HepG2 (cell line): ENCODE measurements around the gene NAPB. TPM values are rescaled to one million over a fixed set of nuclear protein-coding genes. Genes with fewer than 3 reads are reported as not detected.
A peak's percentile ranks its signal among the peaks of the same experiment; 100 is the strongest.

Experiments used
- MBD4 ChIP-seq: IDR thresholded peaks from 2 replicates; pipeline ENCODE4 v1.6.1; 2012; ENCODE audit warnings: low read length, inconsistent platforms, borderline replicate concordance
- MEIS2 ChIP-seq: sonication (generic); formaldehyde crosslinking; IDR thresholded peaks from 2 replicates; pipeline ENCODE4 v1.9.0; 2021; ENCODE audit warnings: mild to moderate bottlenecking, missing genetic modification reagents
- NR3C1 ChIP-seq: sonication (generic); formaldehyde crosslinking; IDR thresholded peaks from 2 replicates; pipeline ENCODE4 v1.4.0; 2020; ENCODE audit warnings: missing genetic modification reagents
- RELA ChIP-seq: sonication (generic); formaldehyde crosslinking; IDR thresholded peaks from 2 replicates; pipeline ENCODE4 v1.4.0; 2020; ENCODE audit warnings: missing genetic modification reagents
- SUZ12 ChIP-seq: fragments of 150-350 bp; IDR thresholded peaks from 2 replicates; pipeline ENCODE4 v1.6.1; 2014; ENCODE audit warnings: low read depth, low read length
- TGIF2 ChIP-seq: IDR thresholded peaks from 2 replicates; pipeline ENCODE4 v1.6.1; 2016; ENCODE audit warnings: control low read depth, missing compliant biosample characterization
- THYN1 ChIP-seq: sonication (generic); formaldehyde crosslinking; IDR thresholded peaks from 2 replicates; pipeline ENCODE4 v1.8.1; 2023; ENCODE audit warnings: low read depth, mild to moderate bottlenecking, moderate library complexity, missing genetic modification reagents, borderline replicate concordance
- ZNF138 ChIP-seq: sonication (generic); formaldehyde crosslinking; IDR thresholded peaks from 2 replicates; pipeline ENCODE4 v1.5.0; 2020; ENCODE audit warnings: mild to moderate bottlenecking, low read depth, missing genetic modification reagents
- ZNF430 ChIP-seq: sonication (generic); formaldehyde crosslinking; IDR thresholded peaks from 2 replicates; pipeline ENCODE4 v1.9.0; 2021; ENCODE audit warnings: mild to moderate bottlenecking, missing genetic modification reagents
- ZNF460 ChIP-seq: sonication (generic); formaldehyde crosslinking; IDR thresholded peaks from 2 replicates; pipeline ENCODE4 v1.5.1; 2020; ENCODE audit warnings: missing genetic modification reagents, mild to moderate bottlenecking, borderline replicate concordance
- ZNF577 ChIP-seq: sonication (generic); formaldehyde crosslinking; IDR thresholded peaks from 2 replicates; pipeline ENCODE4 v1.4.0; 2020; ENCODE audit warnings: mild to moderate bottlenecking, low read depth, missing genetic modification reagents, borderline replicate concordance
- ZSCAN21 ChIP-seq: sonication (generic); formaldehyde crosslinking; IDR thresholded peaks from 2 replicates; pipeline ENCODE4 v1.8.0; 2022; ENCODE audit warnings: mild to moderate bottlenecking, missing genetic modification reagents, moderate library complexity, borderline replicate concordance
- ZSCAN29 ChIP-seq: sonication (generic); formaldehyde crosslinking; conservative IDR thresholded peaks from 2 replicates; pipeline ENCODE4 v1.4.0; 2020; ENCODE audit warnings: mild to moderate bottlenecking, missing genetic modification reagents
- polyA plus RNA-seq, 8 experiments: library from polyadenylated mRNA; depleted of rRNA in 3 of 8; stranded (reverse) in 7 of 8; unstranded in 1 of 8; fragments of >200 nt; fragmentation: Illumina TruSeq in 4 of 8; extraction: Trizol in 4 of 8; gene quantifications; 2 replicates each; pipeline versions ENCODE4 v1.2.1 to v1.2.3, GENCODE V29; 2011 to 2016; ENCODE audit warnings: low read depth in 4 of 8, missing spikeins in 1 of 8, mixed read lengths in 1 of 8; ENCODE audit not compliant: insufficient read depth in 1 of 8
- total RNA-seq, 5 experiments: library from RNA; depleted of rRNA; stranded (reverse); fragments of >200 nt; fragmentation: Illumina TruSeq; extraction: Trizol; gene quantifications; 2 replicates each; pipeline ENCODE4 v1.2.3, GENCODE V29; 2016; ENCODE audit warnings: low read depth in 1 of 5
- TF ChIP-seq, protein P1 (sequence below): sonication (generic); formaldehyde crosslinking; IDR thresholded peaks from 2 replicates; pipeline ENCODE4 v1.4.0; 2020; ENCODE audit warnings: mild to moderate bottlenecking, missing genetic modification reagents
- TF ChIP-seq, protein P2 (sequence below): sonication (generic); formaldehyde crosslinking; conservative IDR thresholded peaks from 2 replicates; pipeline ENCODE4 v1.4.0; 2020; ENCODE audit warnings: missing genetic modification reagents
- TF ChIP-seq, protein P3 (sequence below): sonication (generic); formaldehyde crosslinking; IDR thresholded peaks from 2 replicates; pipeline ENCODE4 v1.4.0; 2020; ENCODE audit warnings: missing genetic modification reagents, borderline replicate concordance

Gene NAPB
- total and polyA plus RNA-seq, 2 of the 13 experiments (the other 11 are each of a cell fraction or from before 2014, with no cell fraction given), result 15.2 to 16.1 TPM

DNA sequence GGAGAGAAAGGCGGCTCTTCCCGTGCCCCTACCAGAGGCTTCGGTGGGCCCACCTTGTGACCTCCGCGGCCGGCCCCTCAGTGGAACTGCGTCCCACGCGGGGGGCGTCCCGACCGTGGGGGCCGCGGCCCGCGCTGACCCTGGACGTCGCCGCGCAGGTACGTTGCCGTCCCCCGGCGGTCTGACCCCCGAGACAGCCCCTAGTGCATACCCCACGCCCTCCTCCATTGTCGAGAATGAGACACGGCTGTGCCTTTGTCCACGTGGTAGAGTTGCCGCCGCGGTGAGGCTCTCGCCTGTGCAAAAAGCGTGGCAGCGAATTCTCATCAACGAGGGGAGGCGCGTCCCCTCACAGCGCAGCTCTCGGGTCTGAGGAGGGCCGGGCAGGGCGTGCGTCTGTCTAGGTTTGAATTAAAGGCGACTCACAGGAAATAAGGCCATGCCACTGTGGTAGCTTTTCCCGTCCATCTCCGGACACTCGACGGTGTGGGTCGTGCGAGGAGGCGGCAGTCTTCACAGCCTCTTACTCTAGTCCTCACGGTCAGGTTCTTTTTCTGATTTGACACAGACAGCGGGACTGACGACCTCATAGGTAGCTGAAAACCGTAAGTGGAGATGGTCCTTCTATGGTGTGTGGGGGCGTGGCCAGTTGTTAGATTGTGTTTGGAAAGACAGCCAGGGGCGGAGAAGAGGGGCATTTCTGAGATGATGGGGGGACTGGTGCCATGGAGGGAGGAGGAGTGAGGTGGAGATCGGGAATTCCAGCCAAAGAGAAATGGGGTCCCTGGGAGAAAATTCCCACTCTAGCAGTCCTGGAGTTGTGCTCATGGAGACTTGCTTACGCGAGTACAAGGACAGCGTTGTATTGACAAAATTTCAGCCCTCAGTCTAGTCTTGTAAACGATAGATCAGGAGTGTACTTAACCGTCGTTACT is 70.1 kb downstream of the NAPB start (continued):
- TF ChIP-seq, protein P1, sequence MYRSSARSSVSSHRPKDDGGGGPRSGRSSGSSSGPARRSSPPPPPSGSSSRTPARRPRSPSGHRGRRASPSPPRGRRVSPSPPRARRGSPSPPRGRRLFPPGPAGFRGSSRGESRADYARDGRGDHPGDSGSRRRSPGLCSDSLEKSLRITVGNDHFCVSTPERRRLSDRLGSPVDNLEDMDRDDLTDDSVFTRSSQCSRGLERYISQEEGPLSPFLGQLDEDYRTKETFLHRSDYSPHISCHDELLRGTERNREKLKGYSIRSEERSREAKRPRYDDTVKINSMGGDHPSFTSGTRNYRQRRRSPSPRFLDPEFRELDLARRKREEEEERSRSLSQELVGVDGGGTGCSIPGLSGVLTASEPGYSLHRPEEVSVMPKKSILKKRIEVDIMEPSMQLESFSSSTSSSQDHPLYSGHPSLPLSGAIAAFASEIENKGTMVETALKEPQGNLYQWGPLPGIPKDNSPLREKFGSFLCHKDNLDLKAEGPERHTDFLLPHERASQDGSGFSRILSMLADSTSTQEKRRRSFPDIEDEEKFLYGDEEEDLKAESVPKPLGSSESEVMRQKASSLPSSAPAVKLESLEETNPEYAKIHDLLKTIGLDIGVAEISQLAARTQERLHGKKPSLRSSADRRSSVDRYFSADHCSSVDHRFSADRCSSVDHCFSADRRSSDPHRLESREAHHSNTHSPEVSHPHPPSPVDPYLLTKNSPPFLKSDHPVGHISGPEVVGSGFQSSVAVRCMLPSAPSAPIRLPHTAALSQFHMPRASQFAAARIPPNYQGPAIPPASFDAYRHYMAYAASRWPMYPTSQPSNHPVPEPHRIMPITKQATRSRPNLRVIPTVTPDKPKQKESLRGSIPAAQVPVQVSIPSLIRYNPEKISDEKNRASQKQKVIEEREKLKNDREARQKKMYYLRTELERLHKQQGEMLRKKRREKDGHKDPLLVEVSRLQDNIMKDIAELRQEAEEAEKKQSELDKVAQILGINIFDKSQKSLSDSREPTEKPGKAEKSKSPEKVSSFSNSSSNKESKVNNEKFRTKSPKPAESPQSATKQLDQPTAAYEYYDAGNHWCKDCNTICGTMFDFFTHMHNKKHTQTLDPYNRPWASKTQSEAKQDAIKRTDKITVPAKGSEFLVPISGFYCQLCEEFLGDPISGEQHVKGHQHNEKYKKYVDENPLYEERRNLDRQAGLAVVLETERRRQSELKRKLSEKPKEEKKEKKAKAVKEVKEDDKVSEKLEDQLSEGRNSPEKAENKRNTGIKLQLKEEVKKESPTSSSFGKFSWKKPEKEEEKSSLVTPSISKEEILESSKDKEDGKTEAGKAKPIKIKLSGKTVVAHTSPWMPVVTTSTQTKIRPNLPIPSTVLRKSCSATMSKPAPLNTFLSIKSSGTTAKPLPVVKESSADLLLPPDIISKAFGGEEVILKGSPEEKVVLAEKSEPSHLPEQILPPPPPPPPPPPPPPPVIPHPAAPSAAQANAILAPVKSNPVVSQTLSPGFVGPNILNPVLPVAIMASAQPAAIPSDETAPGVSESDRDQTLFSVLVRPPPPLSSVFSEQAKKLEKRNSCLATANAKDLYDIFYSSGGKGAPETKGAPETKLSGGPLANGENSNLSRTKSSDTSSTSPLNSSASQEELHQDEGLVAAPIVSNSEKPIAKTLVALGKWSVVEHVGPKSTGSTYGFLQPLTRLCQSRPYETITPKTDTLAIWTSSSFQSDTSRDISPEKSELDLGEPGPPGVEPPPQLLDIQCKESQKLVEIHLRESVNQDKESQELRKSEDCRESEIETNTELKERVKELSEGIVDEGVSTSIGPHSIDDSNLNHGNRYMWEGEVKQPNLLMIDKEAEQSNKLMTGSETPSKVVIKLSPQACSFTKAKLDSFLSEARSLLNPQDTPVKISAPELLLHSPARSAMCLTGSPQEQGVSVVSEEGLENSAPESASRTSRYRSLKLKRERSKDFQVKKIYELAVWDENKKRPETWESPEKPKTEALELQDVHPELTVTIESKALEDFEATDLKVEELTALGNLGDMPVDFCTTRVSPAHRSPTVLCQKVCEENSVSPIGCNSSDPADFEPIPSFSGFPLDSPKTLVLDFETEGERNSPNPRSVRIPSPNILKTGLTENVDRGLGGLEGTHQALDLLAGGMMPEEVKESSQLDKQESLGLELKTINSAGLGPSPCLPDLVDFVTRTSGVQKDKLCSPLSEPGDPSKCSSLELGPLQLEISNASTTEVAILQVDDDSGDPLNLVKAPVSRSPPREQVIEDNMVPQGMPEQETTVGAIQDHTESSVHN, result peak; percentile 90
- no peak for TF ChIP-seq SUZ12
- peak; percentile 58 for TF ChIP-seq MEIS2 (CRISPR knock-in tag)
- no peak for TF ChIP-seq RELA (CRISPR knock-in tag)
- TF ChIP-seq ZNF577, result 0 out of 2 replicates have a peak, but pooled peaks have one; percentile 69
- TF ChIP-seq NR3C1 (CRISPR knock-in tag), result no peak
- TF ChIP-seq, protein P2, sequence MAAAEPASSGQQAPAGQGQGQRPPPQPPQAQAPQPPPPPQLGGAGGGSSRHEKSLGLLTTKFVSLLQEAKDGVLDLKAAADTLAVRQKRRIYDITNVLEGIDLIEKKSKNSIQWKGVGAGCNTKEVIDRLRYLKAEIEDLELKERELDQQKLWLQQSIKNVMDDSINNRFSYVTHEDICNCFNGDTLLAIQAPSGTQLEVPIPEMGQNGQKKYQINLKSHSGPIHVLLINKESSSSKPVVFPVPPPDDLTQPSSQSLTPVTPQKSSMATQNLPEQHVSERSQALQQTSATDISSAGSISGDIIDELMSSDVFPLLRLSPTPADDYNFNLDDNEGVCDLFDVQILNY (CRISPR knock-in tag), result no peak
- peak; percentile 63; the same call in 1 of the 2 replicates for TF ChIP-seq ZSCAN29
- TF ChIP-seq THYN1 (CRISPR knock-in tag), result 0 out of 2 replicates have a peak, but pooled peaks have one; percentile 66
- TF ChIP-seq ZSCAN21 (CRISPR knock-in tag), result 0 out of 2 replicates have a peak, but pooled peaks have one; percentile 50
- TF ChIP-seq ZNF430 (CRISPR knock-in tag), result no peak; the same call in 1 of the 2 replicates
- TF ChIP-seq TGIF2 (CRISPR knock-in tag), result no peak; the same call in 1 of the 2 replicates
- TF ChIP-seq MBD4, result no peak
- TF ChIP-seq ZNF138, result 0 out of 2 replicates have a peak, but pooled peaks have one; percentile 85
- TF ChIP-seq, protein P3, sequence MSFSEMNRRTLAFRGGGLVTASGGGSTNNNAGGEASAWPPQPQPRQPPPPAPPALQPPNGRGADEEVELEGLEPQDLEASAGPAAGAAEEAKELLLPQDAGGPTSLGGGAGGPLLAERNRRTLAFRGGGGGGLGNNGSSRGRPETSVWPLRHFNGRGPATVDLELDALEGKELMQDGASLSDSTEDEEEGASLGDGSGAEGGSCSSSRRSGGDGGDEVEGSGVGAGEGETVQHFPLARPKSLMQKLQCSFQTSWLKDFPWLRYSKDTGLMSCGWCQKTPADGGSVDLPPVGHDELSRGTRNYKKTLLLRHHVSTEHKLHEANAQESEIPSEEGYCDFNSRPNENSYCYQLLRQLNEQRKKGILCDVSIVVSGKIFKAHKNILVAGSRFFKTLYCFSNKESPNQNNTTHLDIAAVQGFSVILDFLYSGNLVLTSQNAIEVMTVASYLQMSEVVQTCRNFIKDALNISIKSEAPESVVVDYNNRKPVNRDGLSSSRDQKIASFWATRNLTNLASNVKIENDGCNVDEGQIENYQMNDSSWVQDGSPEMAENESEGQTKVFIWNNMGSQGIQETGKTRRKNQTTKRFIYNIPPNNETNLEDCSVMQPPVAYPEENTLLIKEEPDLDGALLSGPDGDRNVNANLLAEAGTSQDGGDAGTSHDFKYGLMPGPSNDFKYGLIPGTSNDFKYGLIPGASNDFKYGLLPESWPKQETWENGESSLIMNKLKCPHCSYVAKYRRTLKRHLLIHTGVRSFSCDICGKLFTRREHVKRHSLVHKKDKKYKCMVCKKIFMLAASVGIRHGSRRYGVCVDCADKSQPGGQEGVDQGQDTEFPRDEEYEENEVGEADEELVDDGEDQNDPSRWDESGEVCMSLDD (CRISPR knock-in tag), result peak; percentile 71; the same call in 1 of the 2 replicates
- no peak for TF ChIP-seq ZNF460 (CRISPR knock-in tag)
